ENCODE measurements around the gene PUM1. TPM values are rescaled to one million over a fixed set of nuclear protein-coding genes. Genes with fewer than 3 reads are reported as not detected.

PUM1 gene
- total and polyA plus RNA-seq, 8 donors = 12.9 to 126 (median 78.5) TPM

DNA sequence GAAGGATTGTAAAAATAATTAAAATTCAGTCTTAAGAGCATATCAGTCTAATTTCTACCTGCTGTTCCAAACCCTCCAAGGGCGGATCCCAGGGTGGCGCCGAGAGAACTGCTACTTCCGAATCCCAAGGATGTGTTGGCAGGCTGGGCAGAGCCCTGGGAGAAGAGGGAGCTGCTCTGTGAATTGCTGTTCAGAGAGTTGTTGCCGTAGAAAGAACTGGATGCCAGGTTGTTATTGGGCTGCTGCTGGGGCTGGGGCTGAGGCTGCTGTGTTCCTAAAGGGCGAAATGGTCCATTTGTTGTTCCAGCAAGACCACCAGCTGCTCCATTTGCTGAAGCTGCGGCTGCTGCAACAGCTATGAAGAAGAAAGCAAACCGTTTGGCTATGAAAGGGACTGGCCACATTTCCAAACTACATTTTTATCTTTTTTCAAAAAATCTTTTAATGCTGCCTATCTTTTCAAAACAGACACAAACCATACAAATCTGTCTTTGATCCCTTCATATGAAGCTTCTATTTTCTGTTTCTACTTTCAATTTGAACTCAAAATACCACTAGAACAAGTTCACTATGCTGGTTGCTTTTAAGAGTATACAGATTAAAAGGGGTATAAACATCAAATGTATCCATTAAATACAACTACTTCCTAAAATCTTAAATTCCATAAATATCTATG lies 99.5 kb downstream of the PUM1 start:
- intact Hi-C loops (cut with DNase I; ENCODE audit: low total_unique reads) = no loop called here
- 69 to 83% (median 78%) methylated on average over 8 of the region's 8 CpGs for WGBS, 5 donors
- no peaks in the 10 kb centered on the region for H3K27me3 ChIP-seq
- no peak overlapping the region for H3K4me3 ChIP-seq
- peak overlapping the region in 4 of 5 donors; percentile 2 to 61 (median 31) for H3K27ac ChIP-seq
- no peak for DNase-seq
- TF ChIP-seq, protein P1, sequence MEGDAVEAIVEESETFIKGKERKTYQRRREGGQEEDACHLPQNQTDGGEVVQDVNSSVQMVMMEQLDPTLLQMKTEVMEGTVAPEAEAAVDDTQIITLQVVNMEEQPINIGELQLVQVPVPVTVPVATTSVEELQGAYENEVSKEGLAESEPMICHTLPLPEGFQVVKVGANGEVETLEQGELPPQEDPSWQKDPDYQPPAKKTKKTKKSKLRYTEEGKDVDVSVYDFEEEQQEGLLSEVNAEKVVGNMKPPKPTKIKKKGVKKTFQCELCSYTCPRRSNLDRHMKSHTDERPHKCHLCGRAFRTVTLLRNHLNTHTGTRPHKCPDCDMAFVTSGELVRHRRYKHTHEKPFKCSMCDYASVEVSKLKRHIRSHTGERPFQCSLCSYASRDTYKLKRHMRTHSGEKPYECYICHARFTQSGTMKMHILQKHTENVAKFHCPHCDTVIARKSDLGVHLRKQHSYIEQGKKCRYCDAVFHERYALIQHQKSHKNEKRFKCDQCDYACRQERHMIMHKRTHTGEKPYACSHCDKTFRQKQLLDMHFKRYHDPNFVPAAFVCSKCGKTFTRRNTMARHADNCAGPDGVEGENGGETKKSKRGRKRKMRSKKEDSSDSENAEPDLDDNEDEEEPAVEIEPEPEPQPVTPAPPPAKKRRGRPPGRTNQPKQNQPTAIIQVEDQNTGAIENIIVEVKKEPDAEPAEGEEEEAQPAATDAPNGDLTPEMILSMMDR (IDR thresholded peaks at IDR 0.05) = no peak
- no peak for TF ChIP-seq POLR2AphosphoS5 (IDR thresholded peaks at IDR 0.05)
- TF ChIP-seq POLR2A (IDR thresholded peaks at IDR 0.05) = no peak
- no peak for TF ChIP-seq EP300 (IDR thresholded peaks at IDR 0.05)
- no peaks in the 10 kb centered on the region for H3K9me3 ChIP-seq
- peaks cover 11 to 79% (median 36%) of the 10 kb centered on the region in 4 donors for H3K4me1 ChIP-seq
- H3K36me3 ChIP-seq = peaks cover 50 to 88% (median 82%) of the 10 kb centered on the region in 4 donors

DNA sequence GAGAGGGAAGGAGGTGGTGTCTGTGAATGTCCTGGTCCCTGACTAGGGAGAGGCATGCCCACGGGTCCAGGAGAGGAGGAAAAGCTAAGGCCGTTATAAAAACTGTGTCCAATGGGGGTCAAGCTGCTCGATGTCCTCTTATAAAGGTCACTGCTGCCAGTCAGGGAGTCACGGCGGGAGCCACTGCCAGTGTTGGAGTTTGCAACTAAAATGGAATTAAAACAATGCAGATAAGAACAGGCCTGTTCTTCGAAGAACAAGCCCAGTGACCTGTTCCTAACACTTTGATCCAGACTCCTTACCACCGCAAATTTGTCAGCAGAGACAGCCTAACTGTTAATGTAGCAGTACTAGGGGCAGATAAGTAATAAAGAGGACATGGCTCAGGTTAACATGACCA lies 100.8 kb downstream of the PUM1 start:
- intact Hi-C loops (cut with DNase I; ENCODE audit: low total_unique reads) = no loop called here
- Histone ChIP-seq H3K36me3 (peaks cover 50 to 97% (median 89%) of the 10 kb centered on the region in 4 donors), H3K27ac (peak overlapping the region in 3 of 5 donors; percentile 1 to 32 (median 31)), H3K4me1 (peaks cover 11 to 69% (median 35%) of the 10 kb centered on the region in 4 donors), H3K4me3 (no peak overlapping the region), H3K27me3 (no peaks in the 10 kb centered on the region), H3K9me3 (no peaks in the 10 kb centered on the region)
- 31 to 58% (median 42%) methylated on average over 7 of the region's 7 CpGs for WGBS, 5 donors
- no peak for DNase-seq
- TF ChIP-seq POLR2A (IDR thresholded peaks at IDR 0.05) (no peak), POLR2AphosphoS5 (IDR thresholded peaks at IDR 0.05) (no peak)
- TF ChIP-seq, protein P1 (IDR thresholded peaks at IDR 0.05) = no peak

DNA sequence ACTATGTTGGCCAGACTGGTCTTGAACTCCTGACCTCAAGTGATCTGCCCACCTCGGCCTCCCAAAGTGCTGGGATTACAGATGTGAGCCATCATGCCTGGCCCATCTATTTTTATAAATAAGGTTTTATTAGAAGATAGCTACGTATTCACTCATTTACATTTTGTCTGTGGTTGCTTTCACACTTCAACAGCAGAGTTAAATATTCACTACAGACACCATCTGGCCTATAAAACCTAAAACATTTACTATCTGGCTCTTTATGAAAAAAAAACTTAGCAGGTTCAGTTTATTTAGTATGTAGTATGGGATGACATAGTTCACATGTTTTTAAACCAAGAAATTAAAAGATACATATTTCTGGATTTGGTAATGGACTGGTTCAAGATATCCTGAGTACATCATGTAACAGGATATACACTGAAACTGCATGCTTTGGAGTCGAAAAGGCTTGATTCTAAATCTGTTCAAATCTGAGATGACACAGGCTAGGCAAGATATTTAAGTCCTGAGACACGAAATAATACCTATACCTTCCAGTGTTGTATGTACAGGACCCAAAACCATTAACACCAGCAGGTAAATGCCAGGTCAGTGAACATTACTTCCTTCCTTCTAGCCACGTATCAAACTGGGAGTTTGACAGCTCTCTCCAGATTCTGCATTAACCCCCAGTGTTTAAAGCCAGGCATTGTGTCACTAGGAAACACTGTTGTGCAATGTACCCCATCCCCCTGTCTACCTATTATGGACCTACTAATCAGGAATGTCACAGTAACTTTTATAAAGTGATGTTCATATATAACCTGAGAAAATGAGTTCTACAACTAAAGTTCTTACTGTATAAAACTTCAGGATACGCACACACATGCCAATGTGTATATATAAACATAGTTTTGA lies 102.7 kb downstream of the PUM1 start:
- H3K9me3 ChIP-seq = no peaks in the 10 kb centered on the region
- H3K27me3 ChIP-seq = no peaks in the 10 kb centered on the region
- TF ChIP-seq POLR2AphosphoS5 (IDR thresholded peaks at IDR 0.05) = no peak
- no peak for TF ChIP-seq POLR2A (IDR thresholded peaks at IDR 0.05)
- no peak for TF ChIP-seq EP300 (IDR thresholded peaks at IDR 0.05)
- TF ChIP-seq, protein P1 (IDR thresholded peaks at IDR 0.05) = no peak
- peaks cover 42 to 98% (median 87%) of the 10 kb centered on the region in 4 donors for H3K36me3 ChIP-seq
- H3K4me1 ChIP-seq = peaks cover 11 to 51% (median 26%) of the 10 kb centered on the region in 4 donors
- 61 to 77% (median 73%) methylated on average over 6 of the region's 6 CpGs for WGBS, 5 donors
- no peak for DNase-seq
- H3K27ac ChIP-seq = no peak overlapping the region
- no peak overlapping the region for H3K4me3 ChIP-seq
- intact Hi-C loops (cut with DNase I; ENCODE audit: low total_unique reads) = no loop called here

DNA sequence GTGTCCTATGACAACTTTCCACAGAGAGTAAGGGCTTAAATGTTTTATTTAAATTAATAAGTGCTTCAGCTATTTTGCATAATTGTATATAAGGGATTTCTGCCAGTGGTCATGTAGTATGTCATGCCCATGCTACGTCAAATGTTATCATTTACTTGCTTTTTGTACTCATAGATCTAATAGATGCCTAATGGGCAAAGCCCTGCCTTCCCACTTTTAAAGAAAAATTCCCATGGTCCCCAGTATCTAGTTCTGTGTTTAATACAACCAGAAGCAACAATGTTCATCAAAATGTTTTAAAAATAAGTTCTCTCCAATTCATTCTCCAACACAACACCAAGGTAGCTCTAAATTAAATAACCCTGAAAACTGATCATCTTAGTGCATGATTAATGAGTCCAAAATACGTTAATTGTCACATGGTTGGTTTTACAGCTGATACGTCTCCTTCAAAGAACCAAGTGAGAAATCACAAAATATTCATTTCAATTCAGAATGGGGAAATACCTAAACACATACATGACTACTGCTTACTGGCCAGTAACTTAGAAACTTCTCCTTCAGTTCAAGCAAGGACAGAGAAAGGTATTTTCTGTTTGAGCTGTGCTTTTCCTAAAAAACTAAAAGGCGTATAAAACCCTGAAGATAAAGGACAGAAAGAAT lies 107.8 kb downstream of the PUM1 start:
- peaks cover 27 to 92% (median 87%) of the 10 kb centered on the region in 4 donors for H3K36me3 ChIP-seq
- intact Hi-C loops (cut with DNase I; ENCODE audit: low total_unique reads) = no loop called here
- TF ChIP-seq EP300 (IDR thresholded peaks at IDR 0.05) = no peak
- TF ChIP-seq, protein P1 (IDR thresholded peaks at IDR 0.05) = no peak
- TF ChIP-seq POLR2A (IDR thresholded peaks at IDR 0.05) = no peak
- TF ChIP-seq POLR2AphosphoS5 (IDR thresholded peaks at IDR 0.05) = no peak
- H3K27me3 ChIP-seq = no peaks in the 10 kb centered on the region
- no peak overlapping the region for H3K4me3 ChIP-seq
- peaks cover 0 to 18% (median 0%) of the 10 kb centered on the region in 4 donors for H3K4me1 ChIP-seq
- no peak overlapping the region for H3K27ac ChIP-seq
- H3K9me3 ChIP-seq = no peaks in the 10 kb centered on the region
- WGBS, 5 donors = 81 to 84% (median 82%) methylated on average over 4 of the region's 4 CpGs
- no peak for DNase-seq
